IMR-90 (cell line): ENCODE data around the gene SOD1. TPM values are rescaled to one million over a fixed set of nuclear protein-coding genes. Genes with fewer than 3 reads are reported as not detected.

Experiments used
- ATAC-seq: fragments of 200-7000 bp; cut with Tn5 transposase; 2 replicates; pipeline ENCODE4 v1.9.1; 2020; ENCODE audit warnings: low read depth, mild to moderate bottlenecking, moderate library complexity
- BruUV-seq: library from RNA; stranded (reverse); fragments of 400-500 nt; replicated peaks from 2 replicates; lab custom pipeline; 2021; lab: Mats Ljungman, UMichigan
- CTCF ChIA-PET: fragments of 300-600 bp; formaldehyde crosslinking; extraction: SDS; loops from one replicate; lab custom pipeline; 2021; ENCODE audit warnings: antibody characterized with exemption; lab: Yijun Ruan, JAX
- POLR2A ChIA-PET: fragments of 300-600 bp; sonication (Branson Sonifier 250); formaldehyde crosslinking; loops from one replicate; lab custom pipeline; 2022; ENCODE audit warnings: antibody characterized with exemption; ENCODE audit not compliant: unreplicated experiment; lab: Charles Lee
- DNase-seq: peaks from one replicate; pipeline ENCODE4 v3.0.0; 2013
- H2AFZ ChIP-seq: replicated peaks from 2 replicates; pipeline ENCODE3; 2013; ENCODE audit warnings: low read length, mild to moderate bottlenecking; ENCODE audit not compliant: poor library complexity
- H2AK5ac ChIP-seq: 2 replicates; pipeline ENCODE4 v1.6.1; 2013; ENCODE audit warnings: low read depth, low read length, inconsistent platforms
- H2AK9ac ChIP-seq: replicated peaks from 2 replicates; pipeline ENCODE3; 2013; ENCODE audit warnings: mild to moderate bottlenecking, low read depth, low read length, moderate library complexity; ENCODE audit not compliant: poor library complexity
- H2BK120ac ChIP-seq: 2 replicates; pipeline ENCODE4 v1.6.1; 2013; ENCODE audit warnings: low read depth, low read length, inconsistent platforms
- H2BK15ac ChIP-seq: 3 replicates; pipeline ENCODE4 v1.6.1; 2013; ENCODE audit warnings: low read depth, low read length, inconsistent platforms
- H2BK20ac ChIP-seq: 2 replicates; pipeline ENCODE4 v1.6.1; 2013; ENCODE audit warnings: low read depth, mild to moderate bottlenecking, inconsistent platforms, low read length, moderate library complexity
- H2BK5ac ChIP-seq: 2 replicates; pipeline ENCODE4 v1.6.1; 2013; ENCODE audit warnings: mild to moderate bottlenecking, low read depth, low read length, inconsistent platforms; ENCODE audit not compliant: poor library complexity, severe bottlenecking
- H3K14ac ChIP-seq: replicated peaks from 2 replicates; pipeline ENCODE4 v1.6.1; 2013; ENCODE audit warnings: low read depth, low read length, inconsistent platforms
- H3K18ac ChIP-seq: 2 replicates; pipeline ENCODE4 v1.6.1; 2013; ENCODE audit warnings: low read depth, low read length, control low read depth
- H3K23ac ChIP-seq: 2 replicates; pipeline ENCODE4 v1.6.1; 2013; ENCODE audit warnings: low read depth, low read length, inconsistent platforms
- H3K27ac ChIP-seq: 2 replicates; pipeline ENCODE4 v1.5.1; 2013; ENCODE audit warnings: mild to moderate bottlenecking, control low read depth, low read length; ENCODE audit not compliant: insufficient read depth
- H3K27me3 ChIP-seq: 2 replicates; pipeline ENCODE4 v1.6.1; 2013; ENCODE audit warnings: low read length; ENCODE audit not compliant: control insufficient read depth, insufficient read depth
- H3K36me3 ChIP-seq: 2 replicates; pipeline ENCODE4 v1.6.1; 2013; ENCODE audit warnings: low read length, mixed read lengths; ENCODE audit not compliant: control insufficient read depth, insufficient read depth
- H3K4ac ChIP-seq: 2 replicates; pipeline ENCODE4 v1.6.1; 2013; ENCODE audit warnings: low read depth, low read length, inconsistent platforms
- H3K4me1 ChIP-seq: 2 replicates; pipeline ENCODE4 v1.6.1; 2013; ENCODE audit warnings: low read length, mixed read lengths; ENCODE audit not compliant: control insufficient read depth, insufficient read depth
- H3K4me2 ChIP-seq: 2 replicates; pipeline ENCODE4 v1.6.1; 2013; ENCODE audit warnings: low read depth, mild to moderate bottlenecking, control low read depth, low read length, moderate library complexity
- H3K4me3 ChIP-seq: 2 replicates; pipeline ENCODE4 v1.5.1; 2013; ENCODE audit warnings: low read depth, mild to moderate bottlenecking, control low read depth, low read length, moderate library complexity; ENCODE audit not compliant: insufficient read depth
- H3K56ac ChIP-seq: 2 replicates; pipeline ENCODE4 v1.6.1; 2013; ENCODE audit warnings: low read length, inconsistent platforms; ENCODE audit not compliant: insufficient read depth; ENCODE audit errors: extremely low read depth
- H3K79me1 ChIP-seq, 2 experiments: 2 replicates each; pipeline ENCODE4 v1.6.1; 2013; ENCODE audit warnings: low read length in 2 of 2, inconsistent platforms in 1 of 2, low read depth in 1 of 2
- H3K9ac ChIP-seq: 2 replicates; pipeline ENCODE4 v1.6.1; 2013; ENCODE audit warnings: low read depth, low read length, control low read depth
- H3K9me1 ChIP-seq: 2 replicates; pipeline ENCODE4 v1.6.1; 2013; ENCODE audit warnings: low read length, inconsistent platforms; ENCODE audit not compliant: insufficient read depth
- H3K9me3 ChIP-seq: 2 replicates; pipeline ENCODE4 v1.6.1; 2013; ENCODE audit warnings: low read length; ENCODE audit not compliant: control insufficient read depth, insufficient read depth
- H4K20me1 ChIP-seq: 2 replicates; pipeline ENCODE4 v1.6.1; 2013; ENCODE audit warnings: low read length, inconsistent platforms; ENCODE audit not compliant: insufficient read depth
- H4K5ac ChIP-seq: 2 replicates; pipeline ENCODE4 v1.6.1; 2013; ENCODE audit warnings: mild to moderate bottlenecking, low read depth, low read length, control low read depth
- H4K8ac ChIP-seq, 2 experiments: 2 replicates each; pipeline ENCODE4 v1.6.1; 2013; ENCODE audit warnings: low read depth in 2 of 2, low read length in 2 of 2, control low read depth in 1 of 2, inconsistent platforms in 1 of 2
- H4K91ac ChIP-seq: 2 replicates; pipeline ENCODE4 v1.6.1; 2013; ENCODE audit warnings: low read depth, low read length, inconsistent platforms; ENCODE audit not compliant: insufficient read depth
- BHLHE40 ChIP-seq: fragments of 150-350 bp; IDR thresholded peaks from 2 replicates; pipeline ENCODE4 v1.6.1; 2016; ENCODE audit warnings: mild to moderate bottlenecking, low read depth, low read length
- CEBPB ChIP-seq: IDR thresholded peaks from 2 replicates; pipeline ENCODE4 v1.6.1; 2012; ENCODE audit warnings: low read depth, low read length, improper control_type of control experiment
- CHD1 ChIP-seq: IDR thresholded peaks from 2 replicates; pipeline ENCODE4 v1.6.1; 2012; ENCODE audit warnings: low read depth, low read length, improper control_type of control experiment
- FOS ChIP-seq: fragments of 150-350 bp; IDR thresholded peaks from 2 replicates; pipeline ENCODE4 v1.6.1; 2016; ENCODE audit warnings: low read depth, low read length
- MAFK ChIP-seq: IDR thresholded peaks from 2 replicates; pipeline ENCODE4 v1.6.1; 2012; ENCODE audit warnings: low read depth, low read length, improper control_type of control experiment
- MAZ ChIP-seq: IDR thresholded peaks from 2 replicates; pipeline ENCODE4 v1.6.1; 2012; ENCODE audit warnings: low read depth, mild to moderate bottlenecking, low read length, improper control_type of control experiment, moderate library complexity, borderline replicate concordance
- MXI1 ChIP-seq: IDR thresholded peaks from 2 replicates; pipeline ENCODE4 v1.6.1; 2012; ENCODE audit warnings: low read depth, mild to moderate bottlenecking, low read length, moderate library complexity, borderline replicate concordance
- NFE2L2 ChIP-seq: fragments of 150-350 bp; IDR thresholded peaks from 2 replicates; pipeline ENCODE4 v1.6.1; 2016; ENCODE audit warnings: low read depth, mild to moderate bottlenecking, low read length
- POLR2A ChIP-seq: IDR thresholded peaks from 2 replicates; pipeline ENCODE4 v1.6.1; 2012; ENCODE audit warnings: mild to moderate bottlenecking, low read depth, low read length
- RAD21 ChIP-seq: IDR thresholded peaks from 2 replicates; pipeline ENCODE4 v1.6.1; 2012; ENCODE audit warnings: low read length, improper control_type of control experiment
- RCOR1 ChIP-seq: IDR thresholded peaks from 2 replicates; pipeline ENCODE4 v1.6.1; 2012; ENCODE audit warnings: mild to moderate bottlenecking, low read length, improper control_type of control experiment; ENCODE audit not compliant: insufficient replicate concordance
- RFX5 ChIP-seq: IDR thresholded peaks from 2 replicates; pipeline ENCODE4 v1.8.0; 2012; ENCODE audit warnings: low read depth, mild to moderate bottlenecking, low read length, moderate library complexity
- SMC3 ChIP-seq: fragments of 150-350 bp; IDR thresholded peaks from 2 replicates; pipeline ENCODE4 v1.6.1; 2016; ENCODE audit warnings: low read depth, mild to moderate bottlenecking, antibody characterized with exemption, low read length, moderate library complexity
- dilution Hi-C: fragments of 300-500 bp; cut with HindIII; formaldehyde crosslinking; loops from one replicate; pipeline ENCODE4 v1.14.3; 2018; ENCODE audit warnings: low sequenced_read_pairs; ENCODE audit not compliant: unreplicated experiment
- in situ Hi-C: fragments of 300-500 bp; cut with MboI; formaldehyde crosslinking; loops from 3 replicates; pipeline ENCODE4 v1.14.3; 2019; ENCODE audit warnings: low sequenced_read_pairs, inconsistent platforms, mixed read lengths
- intact Hi-C: fragments of 100-400 bp; cut with micrococcal nuclease; formaldehyde crosslinking; loops from 2 replicates; pipeline ENCODE4 v1.10.0; 2022
- polyA plus RNA-seq, 3 experiments: library from polyadenylated mRNA; depleted of rRNA; stranded (reverse); fragments of >200 nt; gene quantifications; 2 replicates each; pipeline ENCODE4 v1.2.3, GENCODE V29; 2012; ENCODE audit warnings: low replicate concordance in 1 of 3
- total RNA-seq: library from RNA; depleted of rRNA; stranded (reverse); fragments of >200 nt; gene quantifications from 2 replicates; pipeline ENCODE4 v1.2.3, GENCODE V29; 2012
- TF ChIP-seq, protein P1 (sequence below): fragments of 150-350 bp; IDR thresholded peaks from 2 replicates; pipeline ENCODE4 v1.6.1; 2016; ENCODE audit warnings: low read depth, mild to moderate bottlenecking, low read length, moderate library complexity, borderline replicate concordance
- TF ChIP-seq, protein P2 (sequence below): conservative IDR thresholded peaks from 2 replicates; pipeline ENCODE4 v1.5.1; 2012; ENCODE audit warnings: mild to moderate bottlenecking, low read depth, low read length, improper control_type of control experiment
- TF ChIP-seq, protein P3 (sequence below): fragments of 150-350 bp; IDR thresholded peaks from 2 replicates; pipeline ENCODE4 v1.6.1; 2017; ENCODE audit warnings: mild to moderate bottlenecking, antibody characterized with exemption, low read length, low read depth

SOD1 gene
- total and polyA plus RNA-seq, 2 of the 4 experiments (the other 2 are of a cell fraction): 312 to 392 TPM

DNA sequence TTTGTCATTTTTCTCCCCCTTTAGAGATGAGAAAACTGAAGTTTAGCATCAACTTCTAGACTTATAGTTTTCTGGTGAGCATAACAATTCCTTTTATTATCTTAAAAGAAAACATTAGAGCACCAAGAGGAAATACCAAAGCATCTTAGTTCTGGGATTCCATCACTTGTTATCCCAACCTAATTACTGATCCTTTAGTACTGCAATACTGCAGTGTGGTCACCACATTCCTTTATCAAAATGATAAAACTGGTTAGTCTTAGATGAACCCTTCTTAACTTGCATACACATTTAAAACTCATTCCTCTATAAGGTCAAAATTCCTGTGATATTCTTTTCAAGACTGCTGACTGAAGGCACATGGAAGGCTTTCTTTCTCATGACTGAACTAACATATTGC, 23.1 kb downstream of the SOD1 start:
- H4K8ac ChIP-seq: no peak overlapping the region
- dilution Hi-C loops: no loop called here
- in situ Hi-C loops: no loop called here
- no peak overlapping the region for H2AFZ ChIP-seq
- no peak for TF ChIP-seq RFX5
- TF ChIP-seq FOS: no peak
- TF ChIP-seq, protein P1, sequence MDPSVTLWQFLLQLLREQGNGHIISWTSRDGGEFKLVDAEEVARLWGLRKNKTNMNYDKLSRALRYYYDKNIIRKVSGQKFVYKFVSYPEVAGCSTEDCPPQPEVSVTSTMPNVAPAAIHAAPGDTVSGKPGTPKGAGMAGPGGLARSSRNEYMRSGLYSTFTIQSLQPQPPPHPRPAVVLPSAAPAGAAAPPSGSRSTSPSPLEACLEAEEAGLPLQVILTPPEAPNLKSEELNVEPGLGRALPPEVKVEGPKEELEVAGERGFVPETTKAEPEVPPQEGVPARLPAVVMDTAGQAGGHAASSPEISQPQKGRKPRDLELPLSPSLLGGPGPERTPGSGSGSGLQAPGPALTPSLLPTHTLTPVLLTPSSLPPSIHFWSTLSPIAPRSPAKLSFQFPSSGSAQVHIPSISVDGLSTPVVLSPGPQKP: no peak
- TF ChIP-seq MAZ: no peak
- no peak for TF ChIP-seq RCOR1
- TF ChIP-seq MAFK: no peak
- TF ChIP-seq, protein P2, sequence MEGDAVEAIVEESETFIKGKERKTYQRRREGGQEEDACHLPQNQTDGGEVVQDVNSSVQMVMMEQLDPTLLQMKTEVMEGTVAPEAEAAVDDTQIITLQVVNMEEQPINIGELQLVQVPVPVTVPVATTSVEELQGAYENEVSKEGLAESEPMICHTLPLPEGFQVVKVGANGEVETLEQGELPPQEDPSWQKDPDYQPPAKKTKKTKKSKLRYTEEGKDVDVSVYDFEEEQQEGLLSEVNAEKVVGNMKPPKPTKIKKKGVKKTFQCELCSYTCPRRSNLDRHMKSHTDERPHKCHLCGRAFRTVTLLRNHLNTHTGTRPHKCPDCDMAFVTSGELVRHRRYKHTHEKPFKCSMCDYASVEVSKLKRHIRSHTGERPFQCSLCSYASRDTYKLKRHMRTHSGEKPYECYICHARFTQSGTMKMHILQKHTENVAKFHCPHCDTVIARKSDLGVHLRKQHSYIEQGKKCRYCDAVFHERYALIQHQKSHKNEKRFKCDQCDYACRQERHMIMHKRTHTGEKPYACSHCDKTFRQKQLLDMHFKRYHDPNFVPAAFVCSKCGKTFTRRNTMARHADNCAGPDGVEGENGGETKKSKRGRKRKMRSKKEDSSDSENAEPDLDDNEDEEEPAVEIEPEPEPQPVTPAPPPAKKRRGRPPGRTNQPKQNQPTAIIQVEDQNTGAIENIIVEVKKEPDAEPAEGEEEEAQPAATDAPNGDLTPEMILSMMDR: no peak
- TF ChIP-seq CHD1: no peak
- no peak for TF ChIP-seq CEBPB
- TF ChIP-seq, protein P3, sequence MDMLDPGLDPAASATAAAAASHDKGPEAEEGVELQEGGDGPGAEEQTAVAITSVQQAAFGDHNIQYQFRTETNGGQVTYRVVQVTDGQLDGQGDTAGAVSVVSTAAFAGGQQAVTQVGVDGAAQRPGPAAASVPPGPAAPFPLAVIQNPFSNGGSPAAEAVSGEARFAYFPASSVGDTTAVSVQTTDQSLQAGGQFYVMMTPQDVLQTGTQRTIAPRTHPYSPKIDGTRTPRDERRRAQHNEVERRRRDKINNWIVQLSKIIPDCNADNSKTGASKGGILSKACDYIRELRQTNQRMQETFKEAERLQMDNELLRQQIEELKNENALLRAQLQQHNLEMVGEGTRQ: no peak
- TF ChIP-seq RAD21: no peak
- TF ChIP-seq SMC3: no peak
- TF ChIP-seq POLR2A: no peak
- no peak for TF ChIP-seq MXI1
- no peak for TF ChIP-seq BHLHE40
- TF ChIP-seq NFE2L2: no peak
- H3K9me1 ChIP-seq: no peaks in the 10 kb centered on the region; the same call in 1 of the 2 replicates
- H3K4ac ChIP-seq: no peak overlapping the region
- H3K79me1 ChIP-seq: peaks cover 18 to 25% of the 10 kb centered on the region in 2 experiments
- no peak overlapping the region for H3K56ac ChIP-seq
- peak; percentile 82 for ATAC-seq
- H3K14ac ChIP-seq: no peak overlapping the region
- no peak overlapping the region for H2AK9ac ChIP-seq
- H4K20me1 ChIP-seq: no peaks in the 10 kb centered on the region; the same call in 1 of the 2 replicates
- no peak overlapping the region for H3K18ac ChIP-seq
- no peak overlapping the region for H3K27ac ChIP-seq
- DNase-seq: peak; percentile 52
- no peak overlapping the region for H2BK15ac ChIP-seq
- no peak overlapping the region for H3K9ac ChIP-seq
- H4K91ac ChIP-seq: no peak overlapping the region
- H3K36me3 ChIP-seq: peaks cover 30% of the 10 kb centered on the region
- ChIA-PET CTCF (no interaction called here), POLR2A (no interaction called here)
- no peak overlapping the region for H2AK5ac ChIP-seq
- H2BK20ac ChIP-seq: no peak overlapping the region
- no peaks in the 10 kb centered on the region for H3K27me3 ChIP-seq
- no peak overlapping the region for H3K4me2 ChIP-seq
- 0 out of 2 replicates have a peak, but pooled peaks cover under 1% of the 10 kb centered on the region for H3K4me1 ChIP-seq
- no peaks in the 10 kb centered on the region for H3K9me3 ChIP-seq
- H4K5ac ChIP-seq: no peak overlapping the region
- intact Hi-C loops: no loop called here
- no TSS peak for BruUV-seq
- no peak overlapping the region for H3K23ac ChIP-seq
- no peak overlapping the region for H3K4me3 ChIP-seq
- no peak overlapping the region for H2BK120ac ChIP-seq
- H2BK5ac ChIP-seq: no peak overlapping the region
